Mesendoderm (in vitro differentiated cells): ENCODE measurements around the gene TRIM67.

Source experiments
- DNase-seq: peaks from one replicate; pipeline ENCODE4 v3.0.0; 2013
- H2AK5ac ChIP-seq: 2 replicates; pipeline ENCODE4 v1.6.1; 2013; ENCODE audit warnings: low read length, inconsistent platforms
- H2BK120ac ChIP-seq: 2 replicates; pipeline ENCODE4 v1.6.1; 2013; ENCODE audit warnings: low read depth, mild to moderate bottlenecking, low read length, moderate library complexity, mixed read lengths
- H2BK15ac ChIP-seq: replicated peaks from 2 replicates; pipeline ENCODE4 v1.6.1; 2013; ENCODE audit warnings: low read depth, mild to moderate bottlenecking, moderate library complexity
- H2BK5ac ChIP-seq: 2 replicates; pipeline ENCODE4 v1.6.1; 2013; ENCODE audit warnings: low read length, inconsistent platforms
- H3K18ac ChIP-seq: 2 replicates; pipeline ENCODE4 v1.6.1; 2013; ENCODE audit warnings: mild to moderate bottlenecking, low read length, mixed read lengths
- H3K23ac ChIP-seq: one replicate; pipeline ENCODE4 v1.6.1; 2013; ENCODE audit warnings: low read length
- H3K27ac ChIP-seq: 2 replicates; pipeline ENCODE4 v1.5.1; 2013; ENCODE audit warnings: low read depth, mild to moderate bottlenecking, inconsistent platforms, low read length, moderate library complexity
- H3K27me3 ChIP-seq: 2 replicates; pipeline ENCODE4 v1.6.1; 2013; ENCODE audit warnings: low read length, control low read depth, mild to moderate bottlenecking, inconsistent platforms; ENCODE audit not compliant: insufficient read depth, poor library complexity
- H3K36me3 ChIP-seq: 2 replicates; pipeline ENCODE4 v1.6.1; 2013; ENCODE audit warnings: low read length, inconsistent platforms; ENCODE audit not compliant: control insufficient read depth, insufficient read depth
- H3K4ac ChIP-seq: one replicate; pipeline ENCODE4 v1.6.1; 2013; ENCODE audit warnings: low read depth, mild to moderate bottlenecking, low read length, moderate library complexity
- H3K4me1 ChIP-seq: 2 replicates; pipeline ENCODE4 v1.6.1; 2013; ENCODE audit warnings: low read depth, low read length, inconsistent platforms; ENCODE audit not compliant: control insufficient read depth
- H3K4me2 ChIP-seq: 2 replicates; pipeline ENCODE4 v1.6.1; 2013; ENCODE audit warnings: low read length
- H3K4me3 ChIP-seq: 2 replicates; pipeline ENCODE4 v1.5.1; 2013; ENCODE audit warnings: mild to moderate bottlenecking, low read length
- H3K56ac ChIP-seq: one replicate; pipeline ENCODE4 v1.6.1; 2013; ENCODE audit warnings: low read length
- H3K79me1 ChIP-seq: 2 replicates; pipeline ENCODE4 v1.6.1; 2013; ENCODE audit warnings: low read length, inconsistent platforms
- H3K79me2 ChIP-seq: 2 replicates; pipeline ENCODE4 v1.6.1; 2013; ENCODE audit warnings: mild to moderate bottlenecking, low read length; ENCODE audit not compliant: control insufficient read depth, insufficient read depth
- H3K9ac ChIP-seq: 2 replicates; pipeline ENCODE4 v1.6.1; 2013; ENCODE audit warnings: low read length, inconsistent platforms
- H4K5ac ChIP-seq: one replicate; pipeline ENCODE4 v1.6.1; 2013; ENCODE audit warnings: low read length
- H4K8ac ChIP-seq: one replicate; pipeline ENCODE4 v1.6.1; 2013; ENCODE audit warnings: low read depth, mild to moderate bottlenecking, control low read depth, low read length, moderate library complexity
- WGBS: extraction: QIAGEN DNeasy Blood & Tissue Kit; methylation state at CpG from one replicate; pipeline ENCODE4 v1.1.7; 2013; ENCODE audit warnings: low lambda C conversion rate, missing lambda C conversion rate; ENCODE audit not compliant: insufficient coverage; ENCODE audit errors: extremely low coverage; 5-methylcytosine and 5-hydroxymethylcytosine counted together

Gene TRIM67

GRCh38 chr1:231182317-231182716 lies 20.5 kb downstream of the TRIM67 start:
- no peak overlapping the region for H2AK5ac ChIP-seq
- H3K4me1 ChIP-seq = peaks cover 2% of the 10 kb centered on the region
- H3K56ac ChIP-seq = no peak overlapping the region
- H4K5ac ChIP-seq = no peak overlapping the region
- H3K36me3 ChIP-seq = no peaks in the 10 kb centered on the region
- no peak overlapping the region for H3K4ac ChIP-seq
- no peak for DNase-seq
- no peaks in the 10 kb centered on the region for H3K27me3 ChIP-seq
- no peak overlapping the region for H3K27ac ChIP-seq
- H3K79me2 ChIP-seq = no peaks in the 10 kb centered on the region
- H3K23ac ChIP-seq = no peak overlapping the region
- no peak overlapping the region for H3K18ac ChIP-seq
- no peak overlapping the region for H2BK15ac ChIP-seq
- H3K4me2 ChIP-seq = no peak overlapping the region
- H3K79me1 ChIP-seq = no peaks in the 10 kb centered on the region
- H3K4me3 ChIP-seq = no peak overlapping the region
- H2BK120ac ChIP-seq = no peak overlapping the region
- H4K8ac ChIP-seq = no peak overlapping the region
- no CpG with 5 or more reads among the region's 6 CpGs for WGBS
- no peak overlapping the region for H2BK5ac ChIP-seq
- no peak overlapping the region for H3K9ac ChIP-seq

- no CpG with 5 or more reads among the region's 13 CpGs for WGBS
- Histone ChIP-seq H3K4me1 (peaks cover 10% of the 10 kb centered on the region), H4K8ac (no peak overlapping the region), H3K4ac (no peak overlapping the region), H3K27ac (no peak overlapping the region), H3K9ac (no peak overlapping the region), H3K56ac (peak overlapping the region; percentile 34), H2AK5ac (no peak overlapping the region), H4K5ac (no peak overlapping the region), H3K79me2 (no peaks in the 10 kb centered on the region), H3K23ac (no peak overlapping the region), H3K36me3 (no peaks in the 10 kb centered on the region), H3K18ac (no peak overlapping the region), H3K27me3 (no peaks in the 10 kb centered on the region), H2BK5ac (no peak overlapping the region), H2BK120ac (no peak overlapping the region), H3K79me1 (no peaks in the 10 kb centered on the region), H3K4me3 (no peak overlapping the region), H2BK15ac (no peak overlapping the region), H3K4me2 (no peak overlapping the region)
- DNase-seq = no peak
These were observed 22.1 kb downstream of the TRIM67 start for GRCh38 chr1:231183639-231184590.

- Histone ChIP-seq H4K5ac (no peak overlapping the region), H3K79me2 (no peaks in the 10 kb centered on the region), H2BK15ac (no peak overlapping the region), H3K27ac (no peak overlapping the region), H3K4ac (no peak overlapping the region), H3K4me2 (no peak overlapping the region), H3K18ac (no peak overlapping the region), H3K36me3 (no peaks in the 10 kb centered on the region), H3K23ac (no peak overlapping the region), H2BK120ac (no peak overlapping the region), H3K79me1 (no peaks in the 10 kb centered on the region), H3K4me3 (no peak overlapping the region), H3K4me1 (peaks cover 10% of the 10 kb centered on the region), H4K8ac (no peak overlapping the region), H3K9ac (no peak overlapping the region), H3K27me3 (no peaks in the 10 kb centered on the region), H3K56ac (no peak overlapping the region), H2AK5ac (no peak overlapping the region), H2BK5ac (no peak overlapping the region)
- DNase-seq = no peak
- WGBS = no CpG with 5 or more reads among the region's 6 CpGs
These were observed 23.0 kb downstream of the TRIM67 start for GRCh38 chr1:231184891-231185290.

- no peak for DNase-seq
- H3K4me2 ChIP-seq = no peak overlapping the region
These were observed 23.5 kb downstream of the TRIM67 start for GRCh38 chr1:231185391-231185790.

GRCh38 chr1:231186356-231187115 lies 24.7 kb downstream of the TRIM67 start:
- no peak overlapping the region for H3K9ac ChIP-seq
- no peak overlapping the region for H3K18ac ChIP-seq
- H3K79me2 ChIP-seq = no peaks in the 10 kb centered on the region
- H2BK120ac ChIP-seq = no peak overlapping the region
- no CpG with 5 or more reads among the region's 11 CpGs for WGBS
- H3K27me3 ChIP-seq = no peaks in the 10 kb centered on the region
- H3K79me1 ChIP-seq = no peaks in the 10 kb centered on the region
- no peak overlapping the region for H3K4me2 ChIP-seq
- H3K4me1 ChIP-seq = peaks cover 10% of the 10 kb centered on the region
- DNase-seq = no peak
- H3K23ac ChIP-seq = no peak overlapping the region
- no peak overlapping the region for H4K8ac ChIP-seq
- no peak overlapping the region for H3K4me3 ChIP-seq
- H4K5ac ChIP-seq = no peak overlapping the region
- H3K27ac ChIP-seq = no peak overlapping the region
- peak overlapping the region; percentile 24 for H2AK5ac ChIP-seq
- no peak overlapping the region for H3K56ac ChIP-seq
- H3K4ac ChIP-seq = no peak overlapping the region
- H2BK5ac ChIP-seq = no peak overlapping the region
- H3K36me3 ChIP-seq = no peaks in the 10 kb centered on the region
- no peak overlapping the region for H2BK15ac ChIP-seq

More at GRCh38 chr1:231185391-231185790, 23.5 kb downstream of the TRIM67 start:
- H2BK120ac ChIP-seq = no peak overlapping the region
- H3K36me3 ChIP-seq = no peaks in the 10 kb centered on the region
- H3K23ac ChIP-seq = no peak overlapping the region
- no peak overlapping the region for H2BK5ac ChIP-seq
- no peak overlapping the region for H3K4ac ChIP-seq
- peaks cover 10% of the 10 kb centered on the region for H3K4me1 ChIP-seq
- no peak overlapping the region for H3K4me3 ChIP-seq
- H2AK5ac ChIP-seq = no peak overlapping the region
- H3K18ac ChIP-seq = no peak overlapping the region
- H3K79me2 ChIP-seq = no peaks in the 10 kb centered on the region
- no peaks in the 10 kb centered on the region for H3K79me1 ChIP-seq
- H3K27me3 ChIP-seq = no peaks in the 10 kb centered on the region
- H3K56ac ChIP-seq = no peak overlapping the region
- no peak overlapping the region for H4K5ac ChIP-seq
- no peak overlapping the region for H3K9ac ChIP-seq
- no peak overlapping the region for H4K8ac ChIP-seq
- WGBS = no CpG with 5 or more reads among the region's 11 CpGs
- no peak overlapping the region for H3K27ac ChIP-seq
- no peak overlapping the region for H2BK15ac ChIP-seq
